Dedifferentiated amniotic fluid mesenchymal stem cell (primary cell): ENCODE measurements around the gene TMEM181.
"Not testable (repeated sequence)": the region's sequence is repeated elsewhere in the genome, so short reads cannot be mapped to it uniquely, and the experiment has no call there.

Experiments used
- DNase-seq: peaks from one replicate; pipeline ENCODE4 v3.0.0-alpha.2; 2016; ENCODE audit errors: extremely low spot score

Gene TMEM181

DNA sequence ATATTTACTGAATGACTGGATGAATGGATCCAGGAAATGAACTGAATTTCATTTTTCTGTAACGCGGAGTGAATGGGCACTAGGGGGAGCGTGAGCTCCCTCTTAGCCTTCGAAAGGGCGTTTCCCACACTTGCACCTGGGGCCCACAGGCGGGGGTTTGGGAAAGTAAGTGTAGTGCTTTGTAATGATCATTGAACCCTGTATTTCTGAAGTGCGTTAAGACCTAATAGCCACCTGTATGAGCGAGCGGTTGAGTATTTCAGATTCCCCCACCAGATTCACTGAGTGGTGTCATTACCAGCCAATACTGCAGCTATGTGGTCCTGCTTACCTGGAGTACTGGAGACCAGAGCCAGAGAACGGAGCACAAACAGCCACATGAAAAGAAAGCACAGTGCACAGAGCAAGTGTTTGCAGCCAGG, 100.5 kb downstream of the TMEM181 start:
- DNase-seq = no peak

- no peak for DNase-seq
Measured at GRCh38 chr6:158661156-158661685, 101.3 kb downstream of the TMEM181 start.

DNA sequence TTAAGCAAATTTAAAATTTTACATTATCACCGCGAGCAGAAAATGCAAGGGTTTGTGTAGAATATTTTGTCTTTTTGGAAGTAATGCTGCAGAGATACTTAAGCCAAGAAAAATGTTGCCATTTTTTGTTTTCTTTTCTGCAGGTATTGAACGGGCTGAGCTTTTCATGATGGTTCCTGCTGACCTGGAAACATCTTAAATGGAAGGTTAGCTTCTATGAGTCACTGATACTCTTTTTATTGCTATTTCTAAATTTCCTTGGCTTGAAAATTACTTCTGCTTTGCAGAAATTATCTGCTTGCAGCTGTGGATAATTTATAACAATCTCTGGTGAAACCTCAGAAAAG, 102.7 kb downstream of the TMEM181 start:
- DNase-seq = no peak

DNA sequence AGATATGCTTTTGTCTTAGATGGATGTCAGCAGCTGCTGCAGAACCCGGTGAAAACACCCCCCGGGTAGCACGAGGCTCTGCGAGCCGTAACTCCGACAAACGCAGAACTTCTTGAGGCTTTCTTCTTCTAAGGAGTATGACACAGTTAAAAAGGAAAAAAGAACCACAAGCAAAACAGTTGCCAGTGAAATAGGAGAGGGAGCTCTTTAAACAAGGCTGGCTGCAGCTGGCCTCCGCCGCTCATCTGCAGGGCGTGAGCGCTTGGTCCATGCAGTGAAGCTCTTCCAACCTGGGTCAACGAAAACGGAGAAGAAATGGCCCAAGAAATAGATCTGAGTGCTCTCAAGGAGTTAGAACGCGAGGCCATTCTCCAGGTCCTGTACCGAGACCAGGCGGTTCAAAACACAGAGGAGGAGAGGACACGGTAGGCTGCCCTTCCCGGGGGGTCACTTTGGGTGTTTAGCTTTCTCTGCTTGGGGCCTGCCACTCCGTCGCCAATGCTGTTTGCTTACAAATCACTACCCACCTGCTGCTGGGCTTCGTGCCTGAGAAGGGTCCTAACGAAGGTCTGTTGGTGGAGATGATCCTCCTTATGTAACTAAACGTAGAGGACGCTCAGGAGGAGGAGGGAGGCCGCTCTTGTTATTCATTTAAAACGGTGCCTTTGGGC, 103.2 kb downstream of the TMEM181 start:
- no peak for DNase-seq

DNA sequence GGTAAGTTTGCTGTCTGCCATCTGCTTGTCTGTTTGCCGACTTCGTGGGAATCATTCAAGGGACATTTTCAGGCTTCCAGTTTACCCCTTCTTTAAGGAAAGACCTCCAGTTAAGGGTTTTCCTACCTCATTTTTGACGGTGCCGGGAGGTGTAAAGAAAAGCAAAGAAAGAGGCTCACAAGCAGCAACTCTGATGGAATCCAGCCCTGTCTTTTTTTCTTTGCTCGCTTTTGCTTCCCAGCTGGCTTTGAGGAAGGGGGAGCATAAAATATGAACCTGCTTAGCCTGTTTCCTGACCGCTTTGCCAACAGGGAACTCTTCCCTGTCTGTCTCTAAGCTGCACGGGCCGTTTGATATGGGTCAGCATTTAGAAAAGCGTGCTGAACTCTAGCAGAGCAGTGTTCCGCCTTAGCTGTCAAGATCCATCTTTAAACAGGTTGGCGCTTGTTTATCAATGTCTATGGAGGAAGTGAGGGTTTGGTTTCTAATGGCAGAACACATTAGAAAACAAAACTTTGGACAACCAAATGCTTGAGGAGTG, 103.8 kb downstream of the TMEM181 start:
- no peak for DNase-seq

- DNase-seq = no peak
Measured at GRCh38 chr6:158665332-158665731, 105.4 kb downstream of the TMEM181 start.

DNA sequence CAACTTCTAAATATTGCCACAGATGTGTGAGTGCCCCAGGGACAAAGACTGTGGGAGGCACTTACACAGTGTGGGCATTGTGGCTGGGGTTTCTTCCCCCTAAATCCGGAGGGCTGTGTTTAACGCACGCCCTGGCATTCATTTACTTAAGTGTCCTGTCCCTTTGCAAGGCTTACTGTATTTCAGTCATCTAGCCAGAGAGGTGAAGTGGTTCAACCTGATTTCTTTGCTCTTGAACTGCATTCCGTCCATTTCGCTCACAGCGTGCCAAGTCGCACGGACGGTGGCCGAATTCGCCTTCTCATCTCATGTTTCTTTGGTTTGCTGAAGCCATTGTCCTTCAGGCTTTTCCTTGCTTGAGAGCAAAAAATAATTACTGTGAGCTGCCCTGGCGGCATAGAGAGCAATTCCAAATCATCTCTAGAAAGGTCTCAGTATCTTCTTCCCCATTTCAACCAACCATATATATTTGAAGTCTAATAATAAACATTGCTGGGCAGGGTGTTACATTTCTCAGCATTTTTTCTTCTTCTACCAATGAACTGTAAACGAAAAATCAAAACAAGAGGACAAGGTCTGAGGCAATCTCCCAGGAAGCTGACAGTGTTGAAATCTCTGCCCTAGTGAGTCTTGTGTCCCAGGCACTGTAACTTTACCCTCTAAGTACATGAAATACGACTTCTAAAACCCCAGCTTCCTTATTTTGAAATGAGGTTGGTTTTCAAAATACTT, 106.9 kb downstream of the TMEM181 start:
- no peak for DNase-seq

DNA sequence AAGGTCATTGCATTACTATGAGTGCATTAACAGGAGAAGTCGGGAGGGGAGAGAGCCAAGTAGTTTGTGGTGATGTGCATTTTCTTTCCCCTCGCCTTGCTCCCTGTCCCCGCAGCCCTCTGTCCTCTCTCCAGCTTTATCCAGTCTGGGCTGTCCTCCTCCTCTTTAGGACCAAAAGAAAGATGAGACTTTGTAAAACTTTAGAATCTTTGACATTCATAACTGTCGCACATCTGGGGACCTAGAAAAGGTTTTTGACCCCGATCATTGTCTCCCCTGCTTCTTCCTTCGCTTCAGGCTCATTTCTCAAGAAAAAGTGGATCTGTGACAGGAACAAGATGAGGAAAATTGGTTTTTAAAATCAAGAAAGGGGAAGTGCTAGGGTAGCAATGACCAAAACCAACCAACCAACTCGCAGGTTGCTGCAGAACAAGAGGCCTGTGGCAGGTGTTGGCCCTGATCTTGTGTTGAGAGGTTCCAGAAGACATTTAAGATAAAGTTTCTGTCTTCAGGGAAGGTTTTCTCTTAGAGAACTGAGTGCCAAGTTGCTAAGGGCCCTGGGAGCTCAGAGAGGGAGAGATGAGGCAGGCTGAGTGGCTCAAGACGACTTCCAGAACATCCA, 107.6 kb downstream of the TMEM181 start:
- no peak for DNase-seq

DNA sequence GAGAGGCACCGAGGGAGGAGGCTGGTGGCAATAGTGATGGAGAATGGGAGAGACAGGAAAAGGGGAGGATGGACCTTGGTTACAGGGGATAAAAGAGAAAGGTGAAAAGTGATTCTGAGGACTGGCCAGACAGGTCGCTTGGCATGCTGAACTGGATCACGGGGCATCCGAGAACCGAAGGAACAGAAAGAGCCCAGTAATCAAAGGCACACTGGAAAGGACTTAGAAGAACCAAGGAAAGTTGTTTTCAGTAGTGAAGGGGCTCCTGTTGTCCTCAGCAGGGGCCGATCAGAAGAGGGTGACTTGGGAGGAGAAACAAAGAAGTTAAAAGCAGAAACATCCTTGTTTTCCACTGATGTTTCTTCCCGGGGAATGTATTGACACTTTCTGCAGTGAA, 108.8 kb downstream of the TMEM181 start:
- DNase-seq = no peak

DNA sequence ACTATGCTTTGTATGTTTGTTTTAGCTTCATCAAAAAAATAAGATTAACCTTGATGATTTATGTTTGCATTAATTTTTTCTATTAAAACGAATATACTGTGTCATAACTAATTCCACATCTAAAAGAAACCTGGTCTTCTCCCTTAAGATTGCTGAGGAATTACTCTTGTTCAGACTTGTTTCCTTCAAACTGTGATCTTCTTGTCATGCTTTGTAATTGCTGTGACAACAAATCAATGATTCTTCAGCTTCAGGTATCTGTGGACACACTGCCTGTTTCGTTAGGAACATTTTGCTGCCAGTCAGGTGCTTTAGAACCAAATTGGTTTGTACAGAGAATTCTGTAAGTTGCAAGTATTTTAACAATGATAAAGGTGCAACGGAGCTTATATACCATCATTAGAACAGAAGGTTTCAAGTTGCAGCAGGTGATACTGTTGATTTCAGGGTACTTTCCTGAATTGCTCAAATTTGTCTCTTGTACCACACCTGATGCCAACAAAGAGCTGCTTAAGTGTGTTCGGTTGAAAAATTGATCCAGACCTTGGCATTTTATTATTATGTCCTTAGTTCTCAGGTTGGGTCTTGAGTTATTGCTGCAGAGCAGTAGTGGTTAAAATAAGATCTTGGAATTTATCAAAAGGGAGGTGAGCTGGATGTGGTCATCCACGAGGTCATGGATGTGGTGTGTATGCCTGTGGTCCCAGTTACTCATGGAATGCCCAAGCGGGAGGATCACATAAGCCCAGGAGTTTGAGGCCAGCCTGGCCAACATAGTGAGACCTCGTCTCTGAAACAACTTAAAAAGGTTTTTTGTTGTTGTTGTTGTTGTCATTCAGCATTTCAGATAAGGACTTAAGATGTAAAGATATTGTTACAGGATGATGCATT, 109.5 kb downstream of the TMEM181 start:
- no peak for DNase-seq

- not testable (repeated sequence) for DNase-seq
Measured at GRCh38 chr6:158672119-158672518, 112.2 kb downstream of the TMEM181 start.

DNA sequence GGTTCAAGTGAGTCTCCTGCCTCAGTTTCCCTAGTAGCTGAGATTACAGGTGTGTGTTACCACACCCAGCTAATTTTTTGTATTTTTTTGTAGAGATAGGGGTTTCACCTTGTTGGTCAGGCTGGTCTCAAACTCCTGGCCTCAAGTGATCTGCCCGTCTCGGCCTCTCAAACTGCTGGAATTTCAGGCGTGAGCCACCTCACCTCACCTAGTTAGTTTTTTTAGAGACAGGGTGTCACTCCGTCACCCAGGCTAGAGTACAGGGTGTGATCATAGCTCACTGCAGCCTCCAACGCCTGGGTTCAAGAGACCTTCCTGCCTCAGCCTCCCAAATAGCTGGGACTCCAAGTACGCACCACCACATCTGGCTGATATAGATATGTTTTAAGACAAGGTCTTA, 112.8 kb downstream of the TMEM181 start:
- no peak for DNase-seq

GRCh38 chr6:158674342-158675131, 114.6 kb downstream of the TMEM181 start:
- DNase-seq = no peak

DNA sequence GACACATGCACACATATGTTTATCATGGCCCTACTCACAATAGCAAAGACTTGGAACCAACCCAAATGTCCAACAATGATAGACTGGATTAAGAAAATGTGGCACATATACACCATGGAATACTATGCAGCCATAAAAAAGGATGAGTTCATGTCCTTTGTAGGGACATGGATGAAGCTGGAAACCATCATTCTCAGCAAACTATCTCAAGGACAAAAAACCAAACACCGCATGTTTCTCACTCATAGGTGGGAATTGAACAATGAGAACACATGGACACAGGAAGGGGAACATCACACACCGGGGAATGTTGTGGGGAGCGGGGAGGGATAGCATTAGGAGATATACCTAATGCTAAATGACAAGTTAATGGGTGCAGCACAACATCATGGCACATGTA, 117.2 kb downstream of the TMEM181 start:
- DNase-seq = not testable (repeated sequence)

DNA sequence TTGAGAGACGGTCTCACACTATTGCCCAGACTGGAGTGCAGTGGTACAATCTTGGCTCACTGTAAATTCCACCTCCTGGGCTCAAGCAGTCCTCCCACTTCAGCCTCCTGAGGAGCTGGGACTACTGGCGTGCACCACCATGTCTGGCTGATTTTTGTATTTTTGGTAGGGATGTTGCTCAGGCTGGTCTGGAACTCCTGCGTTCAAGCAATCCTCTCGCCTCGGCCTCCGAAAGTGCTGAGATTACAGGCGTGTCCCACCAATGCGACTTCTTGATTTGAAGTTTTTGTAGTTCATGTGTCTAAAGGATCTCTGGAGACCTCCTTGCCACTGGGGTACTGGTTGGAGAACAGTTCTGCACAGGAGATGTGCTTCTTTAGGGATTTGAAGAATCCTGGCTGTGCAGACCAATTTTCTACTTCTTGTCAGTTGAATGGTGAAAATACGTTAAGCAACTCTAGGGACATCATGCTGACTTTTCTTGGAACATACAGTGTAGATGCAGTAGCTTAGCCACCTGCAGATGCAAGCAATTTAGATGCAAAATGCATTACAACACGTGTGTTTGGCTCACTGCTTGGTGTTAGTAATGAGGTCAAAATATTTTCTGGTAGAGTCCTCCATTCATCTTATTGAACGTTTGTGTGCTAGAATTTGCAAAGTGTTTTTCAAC, 118.2 kb downstream of the TMEM181 start:
- DNase-seq = no peak

GRCh38 chr6:158680015-158680414, 120.1 kb downstream of the TMEM181 start:
- DNase-seq = no peak

GRCh38 chr6:158680481-158680880, 120.6 kb downstream of the TMEM181 start:
- DNase-seq = no peak

GRCh38 chr6:158684311-158684710, 124.4 kb downstream of the TMEM181 start:
- no peak for DNase-seq

GRCh38 chr6:158684745-158685324, 124.9 kb downstream of the TMEM181 start:
- no peak for DNase-seq
